ENCODE data around the gene SURF1.

GRCh38 chr9:133369933-133370332 is 13.6 kb upstream of the SURF1 start:
- TF ChIP-seq POLR2A (IDR thresholded peaks at IDR 0.05), result no peak
- TF ChIP-seq EP300 (IDR thresholded peaks at IDR 0.05), result no peak
- no peak for TF ChIP-seq CTCF (IDR thresholded peaks at IDR 0.05)

All from tibial nerve (tissue), 4 donors.